NT2/D1 (cell line): ENCODE data around the gene CAB39.

Source experiments
- SUZ12 ChIP-seq: IDR thresholded peaks from 2 replicates; pipeline ENCODE4 v1.6.1; 2011; ENCODE audit not compliant: insufficient read length, insufficient read depth; ENCODE audit errors: extremely low read depth
- YY1 ChIP-seq: IDR thresholded peaks from 2 replicates; pipeline ENCODE4 v1.6.1; 2011; ENCODE audit not compliant: insufficient read length, insufficient read depth

DNA sequence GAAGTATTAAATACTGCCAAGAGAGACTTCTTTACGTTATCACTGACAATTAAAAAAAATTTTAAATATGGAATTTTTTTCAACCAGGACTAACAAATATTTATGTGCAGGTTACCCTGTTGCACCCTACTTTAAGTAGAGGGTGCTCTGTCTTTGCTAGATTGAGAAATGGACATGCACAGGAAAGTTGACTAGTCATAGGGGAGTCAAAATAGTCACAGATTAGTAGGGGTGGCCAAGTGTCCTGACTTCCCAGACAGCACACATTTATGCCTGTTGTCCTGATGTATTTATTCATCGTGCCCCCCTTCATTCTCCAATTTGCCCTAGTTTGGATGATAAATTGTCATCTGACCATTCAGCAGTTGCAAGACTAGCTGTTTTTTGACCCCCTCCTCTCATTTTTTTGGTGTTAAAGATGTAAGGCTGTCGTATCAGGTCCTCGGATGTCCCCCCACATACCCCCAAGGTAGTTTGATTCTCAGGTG lies 20.3 kb downstream of the CAB39 start:
- TF ChIP-seq SUZ12 (no peak), YY1 (no peak)
